Renal cortical epithelial cell (primary cell): ENCODE measurements around the gene MAJIN. TPM values are rescaled to one million over a fixed set of nuclear protein-coding genes. Genes with fewer than 3 reads are reported as not detected.
"Not testable (repeated sequence)": the region's sequence is repeated elsewhere in the genome, so short reads cannot be mapped to it uniquely, and the experiment has no call there.

Experiments
- DNase-seq: peaks from one replicate; pipeline ENCODE4 v3.0.0-alpha.2; 2011; ENCODE audit warnings: low read depth
- total RNA-seq: library from RNA; depleted of rRNA; stranded (reverse); fragments of >200 nt; gene quantifications from 2 replicates; pipeline ENCODE4 v1.2.3, GENCODE V29; 2014

The MAJIN gene
- not detected in 2 replicates for total RNA-seq

DNA sequence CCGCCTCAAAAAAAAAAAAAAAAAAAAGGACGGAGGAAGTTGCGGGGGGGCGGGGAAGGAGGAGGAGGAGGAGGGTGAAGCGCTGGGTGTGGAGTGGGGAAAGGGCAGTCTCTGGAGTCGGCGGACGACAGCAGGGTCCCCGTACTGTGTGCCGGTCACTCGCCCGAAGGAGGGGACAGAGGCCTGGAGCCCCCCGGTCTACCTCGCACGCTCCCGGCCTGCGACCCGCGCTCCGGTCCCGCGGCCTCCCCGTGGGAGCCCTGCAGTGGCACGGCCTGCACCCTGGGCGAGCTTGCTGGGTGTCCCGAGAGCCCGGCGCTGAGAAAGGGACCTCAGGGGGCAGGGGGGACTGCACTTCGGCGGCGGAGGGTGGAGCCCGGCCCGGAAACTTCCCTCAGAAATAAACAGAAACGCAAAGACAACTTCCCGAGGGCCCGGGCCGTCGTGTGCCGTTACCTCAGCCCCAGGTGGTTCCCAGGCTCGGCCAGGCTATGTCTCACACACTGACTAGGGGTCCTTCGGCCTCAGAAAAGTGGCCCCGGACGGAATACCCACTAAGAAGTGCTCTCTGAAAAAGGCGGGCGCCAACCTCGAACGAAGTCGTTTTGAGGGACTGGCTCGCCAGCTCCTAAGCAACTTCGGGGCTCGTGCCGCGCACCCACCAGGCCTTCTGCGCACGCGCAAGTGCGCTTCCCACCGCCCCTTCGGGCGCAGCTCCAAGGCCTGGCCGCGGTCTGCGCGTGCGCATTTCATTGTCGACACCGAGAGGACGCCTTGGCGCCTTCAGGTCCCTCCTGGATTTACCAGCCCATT lies at the start of gene MAJIN:
Gene MAJIN, minus strand, starts transcription at position 688 of the 813 bp plus-strand sequence. CDS start 12,703 bp downstream, outside the sequence.
- peak; percentile 56 for DNase-seq

- DNase-seq = no peak
Measured at GRCh38 chr11:65021509-65021908, 49.6 kb upstream of the MAJIN start.

DNA sequence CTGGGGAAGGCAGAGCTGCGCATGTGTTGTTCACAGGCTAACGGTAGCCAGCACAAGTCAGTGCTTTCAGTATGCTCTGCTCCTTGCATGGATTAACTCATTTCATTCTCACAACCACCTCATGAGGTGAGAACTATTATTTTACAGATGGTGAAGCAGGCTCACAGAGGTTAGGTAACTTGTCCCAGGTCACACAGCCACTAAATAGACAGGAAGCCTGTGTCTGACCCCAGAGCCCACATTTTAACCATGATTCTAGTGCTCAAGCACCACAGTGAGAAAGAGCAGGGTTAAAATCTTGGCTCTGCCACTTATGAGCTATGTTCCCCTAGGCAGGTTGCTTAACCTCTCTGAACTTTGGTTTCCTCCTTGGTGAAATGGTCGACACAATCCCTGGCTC lies 49.1 kb upstream of the MAJIN start:
- DNase-seq = no peak

- no peak for DNase-seq
Measured at GRCh38 chr11:65019824-65020223, 47.9 kb upstream of the MAJIN start.

GRCh38 chr11:65017937-65018336 lies 46.0 kb upstream of the MAJIN start:
- no peak for DNase-seq

DNA sequence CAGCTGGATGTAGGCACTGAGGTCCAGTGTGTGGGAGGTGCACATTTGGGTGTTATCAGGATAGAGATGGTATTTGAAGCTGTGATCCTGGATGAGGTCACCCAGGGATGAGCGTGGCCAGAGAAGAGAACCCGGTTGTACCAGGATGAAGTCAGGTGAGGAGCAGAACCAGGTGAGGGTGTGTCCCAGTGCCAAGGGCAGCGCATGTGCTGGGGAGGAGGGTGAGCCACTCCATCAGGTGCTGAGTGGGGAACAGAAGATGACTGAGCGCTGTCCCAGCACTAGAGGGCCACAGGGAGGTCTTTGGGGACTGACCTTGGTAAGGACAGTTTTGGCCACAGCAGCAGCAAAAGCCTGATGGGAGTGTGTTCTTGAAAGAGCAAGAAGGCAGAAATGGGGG lies 44.8 kb upstream of the MAJIN start:
- DNase-seq = no peak

DNA sequence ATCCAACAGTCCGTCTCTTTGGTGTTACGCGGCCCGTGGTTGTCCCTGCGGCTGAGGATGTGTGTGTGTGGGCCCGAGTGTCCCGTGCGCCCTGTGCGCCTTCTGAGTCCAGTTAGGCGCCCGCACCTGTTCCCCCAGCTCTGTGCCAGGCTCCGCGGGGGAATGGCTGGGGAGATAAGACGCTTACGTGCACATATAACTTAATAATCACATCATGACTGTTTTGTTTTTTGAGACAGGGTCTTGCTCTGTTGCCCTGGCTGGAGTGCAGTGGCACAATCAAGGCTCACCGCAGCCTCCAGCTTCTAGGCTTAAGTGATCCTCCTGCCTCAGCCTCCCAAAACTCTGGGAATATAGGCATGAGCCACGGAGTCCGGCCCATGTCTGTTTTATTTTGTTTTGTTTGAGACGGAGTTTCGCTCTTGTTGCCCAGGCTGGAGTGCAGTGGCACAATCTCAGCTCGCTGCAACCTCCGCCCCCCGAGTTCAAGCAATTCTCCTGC lies 42.9 kb upstream of the MAJIN start:
- DNase-seq = no peak

- peak; percentile 68 for DNase-seq
Measured at GRCh38 chr11:65013888-65014725, 42.2 kb upstream of the MAJIN start, which contains the start of gene ARL2. ARL2 (plus strand) TSS chr11:65014160; CDS start chr11:65014208, 48 bp downstream.

- DNase-seq = peak; percentile 59
Measured at GRCh38 chr11:65013130-65013887, 41.4 kb upstream of the MAJIN start.

- DNase-seq = no peak
Measured at GRCh38 chr11:65008873-65009272, 37.0 kb upstream of the MAJIN start.

DNA sequence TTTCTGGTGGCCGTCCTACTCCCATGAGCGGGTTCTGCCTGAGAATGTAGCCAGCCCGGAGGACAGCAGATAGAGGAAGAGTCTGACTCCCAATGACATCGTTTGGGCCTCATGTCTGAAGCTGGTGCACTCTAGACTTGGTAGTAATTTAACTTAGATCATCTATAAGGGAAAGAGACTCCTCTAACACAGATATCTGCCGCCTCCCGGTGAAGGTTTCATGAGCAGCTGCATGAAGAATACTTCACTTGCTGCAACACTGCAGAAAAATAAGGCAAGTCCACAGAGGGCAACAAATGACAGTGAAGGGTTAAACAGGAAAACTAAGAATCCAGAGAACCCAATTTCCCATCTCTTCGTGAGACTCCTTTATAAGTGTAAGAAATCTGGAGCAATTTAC lies 36.1 kb upstream of the MAJIN start:
- DNase-seq = no peak

GRCh38 chr11:65003968-65004367 lies 32.1 kb upstream of the MAJIN start:
- not testable (repeated sequence) for DNase-seq

- DNase-seq = peak; percentile 37
Measured at GRCh38 chr11:65003282-65003681, 31.4 kb upstream of the MAJIN start.

DNA sequence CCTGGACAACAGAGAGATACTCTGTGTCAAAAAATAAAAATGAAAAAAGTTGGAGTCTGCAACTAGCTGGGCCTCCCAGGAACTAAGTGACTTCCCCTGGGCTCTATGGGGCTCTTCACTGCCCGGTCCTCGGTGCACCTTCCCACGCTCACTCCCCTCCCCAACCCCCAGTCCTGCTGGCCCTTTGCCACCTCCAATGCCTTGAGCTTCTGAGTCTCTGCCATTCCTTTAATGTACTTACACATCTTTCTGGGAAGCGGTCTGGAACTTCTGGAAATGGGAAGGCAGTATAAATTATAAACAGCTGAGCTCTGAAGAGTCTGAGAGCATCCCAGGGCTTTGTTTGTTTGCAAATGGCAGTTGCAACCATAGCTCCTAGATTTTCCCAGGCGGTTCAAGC lies 30.8 kb upstream of the MAJIN start:
- DNase-seq = no peak

DNA sequence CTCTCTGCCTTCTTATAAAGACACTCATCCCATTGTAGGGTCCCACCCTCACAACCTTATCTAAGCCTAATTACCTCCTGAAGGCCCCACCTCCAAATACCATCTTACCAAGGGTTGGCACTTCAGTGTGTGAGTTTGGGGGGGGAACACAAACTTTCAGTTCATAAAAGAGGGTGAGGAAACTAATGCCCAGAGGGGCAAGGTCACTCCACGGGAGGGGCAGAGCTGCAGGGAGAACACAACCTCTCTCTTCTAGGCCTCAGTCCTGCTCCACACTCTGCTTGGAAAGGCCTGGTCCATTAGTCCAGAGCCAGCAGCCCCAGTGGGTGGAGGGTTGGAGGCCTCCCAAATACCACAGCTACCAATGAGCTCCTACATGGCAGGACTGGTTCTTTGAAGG lies 27.6 kb upstream of the MAJIN start:
- no peak for DNase-seq

GRCh38 chr11:64998690-64999431 lies 27.0 kb upstream of the MAJIN start:
- DNase-seq = peak; percentile 78

GRCh38 chr11:64998141-64998540 lies 26.2 kb upstream of the MAJIN start:
- no peak for DNase-seq

GRCh38 chr11:64996710-64997380 lies 24.9 kb upstream of the MAJIN start, which contains the start of gene BATF2:
BATF2 (minus strand) TSS chr11:64996971; CDS start chr11:64996914, 57 bp downstream.
- DNase-seq = peak; percentile 67

DNA sequence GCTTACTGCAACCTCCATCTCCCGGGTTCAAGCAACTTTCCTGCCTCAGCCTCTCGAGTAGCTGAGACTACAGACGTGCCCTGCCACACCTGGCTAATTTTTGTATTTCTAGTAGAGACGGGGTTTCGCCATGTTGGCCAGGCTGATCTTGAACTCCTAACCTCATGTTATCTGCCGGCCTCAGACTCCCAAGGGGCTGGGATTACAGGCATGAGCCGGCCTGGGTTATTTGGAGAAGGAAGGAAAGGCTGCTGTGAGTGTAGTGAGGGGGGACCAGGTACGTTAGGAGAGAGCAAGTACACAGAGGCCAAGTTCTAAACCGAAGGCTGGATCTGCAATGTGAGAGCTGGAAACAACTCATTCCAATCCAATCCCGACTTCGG lies 24.4 kb upstream of the MAJIN start:
- DNase-seq = no peak

- no peak for DNase-seq
Measured at GRCh38 chr11:64994318-64994717, 22.4 kb upstream of the MAJIN start.
